NCI-H2171 (cell line): ENCODE measurements around the gene PHTF2.
"Not testable (repeated sequence)": the region's sequence is repeated elsewhere in the genome, so short reads cannot be mapped to it uniquely, and the experiment has no call there.

ENCODE experiments used
- DNase-seq: peaks from one replicate; lab custom pipeline; 2025; lab: John Stamatoyannopoulos, UW

The PHTF2 gene

DNA sequence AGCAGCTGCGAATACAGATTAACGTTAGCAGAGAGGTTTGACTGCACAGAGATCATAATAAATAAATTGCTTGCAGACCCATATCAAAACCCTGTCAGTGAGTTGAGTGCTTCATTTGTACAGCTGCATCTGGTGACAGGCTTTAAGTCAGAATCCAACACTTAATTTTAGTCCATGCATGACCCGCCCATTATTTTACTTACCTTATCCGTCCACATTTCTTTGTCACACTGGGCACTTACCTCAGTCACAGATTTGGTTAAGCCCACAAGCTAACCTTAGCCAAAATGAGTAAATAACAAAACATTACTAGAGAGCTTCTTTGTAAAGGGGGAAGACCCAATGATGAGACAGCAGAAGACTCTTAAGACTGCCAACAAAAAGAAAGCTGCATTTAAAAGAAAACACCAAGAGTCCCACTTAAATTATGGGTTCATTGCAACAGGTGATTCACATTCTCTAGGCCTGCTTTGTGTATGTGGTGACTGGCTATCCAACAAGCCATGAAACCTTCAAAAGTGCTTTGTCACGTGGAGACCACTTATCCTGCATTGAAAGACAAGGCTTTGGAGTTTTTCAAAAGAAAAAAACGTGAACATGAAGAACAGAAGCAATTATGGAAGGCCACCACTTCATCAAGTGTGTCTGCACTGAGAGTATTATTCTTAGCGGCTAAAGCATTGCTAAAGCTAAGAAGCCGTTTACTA lies 32.2 kb downstream of the PHTF2 start:
- no peak for DNase-seq

DNA sequence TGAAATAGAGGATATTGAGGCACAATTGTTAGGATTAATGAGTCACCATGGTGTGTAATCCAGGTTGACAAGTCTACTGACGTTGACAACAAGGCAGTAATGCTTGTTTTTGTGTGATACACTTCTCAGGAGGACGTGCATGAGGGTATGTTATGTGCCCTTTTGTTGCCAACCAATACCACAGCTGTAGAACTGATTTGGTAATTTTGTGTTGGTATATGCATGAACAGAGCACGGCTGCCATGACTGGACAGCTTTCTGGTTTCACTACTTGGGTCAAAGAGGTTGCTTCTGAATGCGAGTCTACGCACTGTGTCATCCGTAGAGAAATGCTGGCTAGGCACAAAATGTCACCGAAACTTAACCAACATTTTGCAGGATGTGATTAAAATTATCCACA lies 32.9 kb downstream of the PHTF2 start:
- DNase-seq = no peak

DNA sequence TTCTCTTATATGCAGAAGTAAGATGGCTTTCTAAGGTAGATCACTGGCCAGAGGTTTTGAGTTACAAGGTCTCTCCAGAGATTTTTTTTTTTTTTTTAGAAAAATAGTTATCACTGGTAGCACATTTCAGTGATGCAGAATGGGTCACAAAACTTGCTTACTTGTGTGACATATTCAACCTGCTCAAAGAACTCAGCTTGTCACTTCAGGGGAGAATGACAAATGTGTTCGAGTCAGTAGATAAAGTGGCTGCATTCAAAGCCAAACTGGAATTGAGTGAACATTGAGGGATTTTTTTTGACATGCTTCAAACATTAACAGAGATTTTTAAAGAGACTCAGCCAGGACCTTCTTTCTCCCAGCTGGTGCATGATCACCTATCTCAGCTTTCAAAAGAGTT lies 33.4 kb downstream of the PHTF2 start:
- no peak for DNase-seq

DNA sequence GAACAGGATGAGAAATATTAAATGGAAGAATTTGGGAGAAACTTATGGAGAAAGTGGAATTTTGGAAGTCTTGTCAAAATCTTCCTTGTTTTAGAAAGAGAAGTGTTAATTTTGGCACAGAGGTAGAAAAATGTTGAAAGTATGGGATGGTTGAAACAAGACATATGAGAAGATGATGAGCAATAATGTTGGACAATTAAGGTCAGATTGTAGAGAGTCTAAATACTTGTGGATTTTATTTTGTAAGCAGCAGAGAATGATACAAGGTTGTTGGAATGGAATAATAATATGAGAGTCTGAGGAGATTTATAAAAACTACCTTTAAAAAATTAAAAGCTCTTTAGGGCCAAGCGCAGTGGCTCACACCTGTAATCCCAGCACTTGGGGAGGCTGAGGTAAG lies 34.6 kb downstream of the PHTF2 start:
- DNase-seq = no peak

DNA sequence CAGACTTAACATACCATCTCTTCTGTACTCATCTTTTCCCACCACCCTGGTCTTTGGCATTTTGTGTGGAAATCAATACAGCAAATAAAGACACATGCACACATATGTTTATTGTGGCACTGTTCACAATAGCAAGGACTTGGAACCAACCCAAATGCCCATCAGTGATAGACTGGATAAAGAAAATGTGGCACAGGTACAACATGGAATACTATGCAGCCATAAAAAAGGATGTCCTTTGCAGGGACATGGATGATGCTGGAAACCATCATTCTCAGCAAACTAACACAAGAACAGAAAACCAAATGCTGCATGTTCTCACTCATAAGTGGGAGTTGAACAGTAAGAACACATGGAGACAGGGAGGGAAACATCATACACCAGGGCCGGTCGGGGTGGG lies 37.9 kb downstream of the PHTF2 start:
- not testable (repeated sequence) for DNase-seq

DNA sequence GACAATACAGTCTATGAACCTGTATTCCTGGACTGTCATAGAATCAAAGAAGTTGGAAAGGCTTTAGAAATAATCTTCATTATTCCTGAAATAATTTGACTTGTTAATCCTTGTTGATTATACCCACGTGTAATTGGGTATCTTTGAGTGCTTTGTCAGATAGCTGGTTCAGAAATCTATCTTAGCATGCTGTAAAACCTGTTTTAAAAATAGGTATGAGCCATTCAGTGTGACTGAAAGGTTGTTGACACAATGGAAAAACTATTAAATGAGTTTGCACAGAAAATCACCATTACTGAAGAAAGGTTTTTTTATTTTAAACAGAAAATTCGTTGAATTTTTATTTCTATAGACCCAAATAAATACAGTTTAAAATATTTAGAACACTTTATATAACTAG lies 38.7 kb downstream of the PHTF2 start:
- no peak for DNase-seq

DNA sequence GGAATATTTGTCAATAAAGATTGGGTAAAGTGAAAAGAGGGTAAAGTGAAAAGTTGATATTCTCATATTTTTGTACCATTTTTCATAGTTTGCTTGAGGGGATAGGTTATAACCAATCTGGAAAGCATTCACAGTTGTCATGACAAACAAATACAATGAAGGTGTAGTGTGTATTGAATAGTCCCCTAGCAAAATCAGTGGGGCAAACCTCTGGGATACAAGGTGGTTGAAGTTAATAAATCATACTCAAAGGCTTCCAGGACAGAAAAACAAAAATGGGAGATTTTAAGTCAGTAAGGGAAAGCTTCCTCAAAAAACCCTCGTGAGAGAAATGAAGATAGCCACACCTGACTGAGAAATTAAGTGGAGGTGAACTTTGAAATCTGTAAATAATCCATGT lies 39.4 kb downstream of the PHTF2 start:
- no peak for DNase-seq

DNA sequence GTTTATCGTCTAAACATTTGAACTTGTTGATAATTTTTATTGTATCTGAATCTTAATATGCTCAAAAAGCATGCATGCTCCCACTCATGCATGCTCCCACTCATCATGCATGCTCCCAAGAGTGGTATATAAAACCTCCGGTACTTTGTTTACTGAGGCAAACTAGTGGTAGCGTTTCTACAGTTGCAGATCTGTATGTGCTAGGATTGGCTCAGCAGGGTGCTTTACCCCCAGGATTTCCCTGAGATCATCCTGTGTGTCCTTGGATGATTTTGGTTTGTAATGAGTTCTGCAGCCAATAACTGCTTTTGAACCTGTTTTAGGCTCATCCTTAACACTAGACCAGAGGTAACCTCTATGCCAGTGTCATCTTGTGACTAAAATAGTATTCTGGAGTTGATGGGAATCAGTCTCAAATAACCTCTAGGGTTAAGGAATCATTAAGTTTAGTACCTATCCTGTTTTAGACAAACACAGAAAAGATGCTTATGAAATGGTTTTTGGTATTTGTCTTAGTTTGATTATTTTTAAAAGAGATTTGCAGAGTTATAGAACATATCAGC lies 40.4 kb downstream of the PHTF2 start:
- no peak for DNase-seq

DNA sequence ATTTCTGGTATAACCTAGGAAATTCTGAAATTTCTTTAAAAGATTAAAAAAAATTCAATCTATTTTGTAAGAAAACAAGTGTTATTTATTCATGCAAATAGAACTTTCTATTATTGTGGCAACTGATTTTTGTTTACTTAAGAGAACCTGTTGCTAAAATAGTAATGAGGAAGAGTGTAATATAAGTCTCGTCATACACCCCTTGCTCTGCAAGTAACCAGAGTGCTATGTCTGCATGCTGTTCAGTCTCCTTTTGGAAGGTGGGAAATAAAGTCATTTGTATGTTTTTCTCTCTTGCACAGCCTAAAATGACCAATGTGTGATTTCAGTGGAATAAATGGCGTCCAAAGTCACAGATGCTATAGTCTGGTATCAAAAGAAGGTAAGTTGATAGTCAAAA lies 41.3 kb downstream of the PHTF2 start:
- DNase-seq = no peak

DNA sequence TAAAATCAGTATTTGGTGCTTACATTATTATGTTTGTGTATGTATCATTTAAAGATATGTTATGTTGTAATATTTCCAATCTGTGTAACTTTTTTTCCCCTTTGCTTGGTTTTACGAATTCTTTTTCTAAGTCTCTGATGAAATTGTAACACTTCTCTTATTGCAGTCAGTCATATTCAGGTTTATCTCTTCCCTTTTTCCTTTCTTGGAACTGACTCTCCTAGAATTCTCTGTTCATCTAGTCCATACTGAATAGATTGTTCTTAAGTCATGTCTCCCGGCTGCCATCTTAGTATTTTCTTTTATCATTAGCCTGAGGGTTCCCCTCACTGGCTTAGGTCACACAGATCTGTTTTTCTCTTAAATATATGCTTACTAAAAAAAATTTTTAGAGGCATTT lies 44.6 kb downstream of the PHTF2 start:
- no peak for DNase-seq

DNA sequence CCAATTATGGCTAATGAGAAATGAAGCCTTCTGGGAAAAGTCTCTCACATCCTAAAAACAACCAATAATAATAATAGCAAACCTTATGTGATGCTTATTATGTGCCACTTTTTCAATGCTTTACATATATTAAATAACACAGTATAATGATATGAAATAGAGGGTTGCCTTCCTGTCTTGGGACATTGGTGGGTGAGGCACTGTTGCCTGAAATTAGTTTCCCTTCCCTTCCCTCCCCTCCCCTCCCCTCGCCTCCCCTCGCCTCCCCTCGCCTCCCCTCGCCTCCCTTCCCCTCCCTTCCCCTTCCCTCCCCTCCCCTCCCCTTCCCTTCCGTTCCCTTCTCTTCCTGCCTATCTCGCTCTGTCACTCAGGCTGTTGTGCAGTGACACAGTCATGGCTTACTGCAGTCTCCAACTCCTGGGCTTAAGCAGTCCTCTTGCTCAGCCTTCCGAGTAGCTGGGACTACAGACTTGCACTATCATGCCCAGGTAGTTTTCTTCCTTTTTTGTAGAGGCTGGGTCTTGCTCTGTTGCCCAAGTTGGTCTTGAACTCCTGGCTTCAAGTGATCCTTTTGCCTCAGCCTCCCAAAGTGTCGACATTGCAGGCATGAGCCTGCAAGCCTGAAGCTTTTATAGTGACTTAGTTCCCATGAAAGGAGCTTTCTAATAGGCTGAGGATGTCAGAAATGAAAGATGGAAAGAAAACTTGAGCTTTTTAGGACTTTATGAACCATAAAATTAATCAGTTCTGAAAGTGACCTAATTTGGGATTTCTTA lies 47.9 kb downstream of the PHTF2 start:
- DNase-seq = no peak

DNA sequence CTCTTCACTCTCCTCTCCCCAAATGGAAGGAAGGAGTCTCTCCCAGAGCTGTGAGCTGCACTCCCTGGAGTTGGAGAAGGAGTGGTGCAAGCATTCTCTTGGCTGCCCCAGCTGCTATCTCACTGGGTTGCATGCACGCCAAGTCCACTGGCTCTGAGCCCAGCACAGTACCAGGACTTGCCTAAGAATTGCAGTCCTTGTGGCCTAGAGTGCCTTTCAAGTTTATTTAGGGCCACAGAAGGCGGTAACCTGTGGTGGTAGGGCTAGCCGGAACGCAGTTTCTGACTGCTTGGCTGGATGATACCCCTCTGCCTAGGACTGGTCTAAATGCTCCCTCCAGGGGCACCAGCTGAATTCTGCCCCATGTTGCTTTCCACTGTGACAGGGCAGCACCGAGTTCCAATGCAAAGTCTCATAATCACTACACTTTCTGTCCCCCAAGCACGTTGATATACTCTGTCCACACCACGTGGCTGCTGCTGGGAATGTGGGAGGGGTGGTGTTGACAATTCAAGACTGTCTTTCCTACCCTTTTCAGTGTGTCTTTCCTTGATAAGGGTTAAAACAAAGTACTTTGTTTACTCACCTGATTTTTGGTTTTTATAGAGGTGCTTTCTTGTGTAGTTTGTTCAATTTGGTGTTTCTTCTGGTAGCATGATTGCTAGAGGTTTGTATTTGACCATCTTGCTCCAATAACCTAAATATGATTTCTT lies 57.0 kb downstream of the PHTF2 start:
- no peak for DNase-seq

DNA sequence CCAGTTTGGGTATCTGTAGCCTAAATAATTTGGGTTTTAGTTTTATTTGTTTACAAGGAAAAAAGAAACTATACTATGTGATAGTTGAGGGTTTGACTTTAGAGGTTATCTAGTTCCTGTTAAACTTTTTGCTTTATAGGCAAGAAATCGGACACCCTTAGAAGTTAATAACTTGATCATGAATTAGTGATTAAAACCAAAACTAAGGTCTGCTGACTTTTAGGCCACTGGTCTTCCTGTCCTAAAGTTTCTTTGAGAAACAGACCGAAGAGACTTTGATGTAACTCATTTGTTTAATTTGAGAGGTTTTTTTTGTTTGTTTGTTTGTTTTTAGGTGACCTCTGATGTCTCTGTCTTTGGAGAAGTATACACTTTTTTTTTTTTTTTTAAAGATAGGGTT lies 59.7 kb downstream of the PHTF2 start:
- no peak for DNase-seq

DNA sequence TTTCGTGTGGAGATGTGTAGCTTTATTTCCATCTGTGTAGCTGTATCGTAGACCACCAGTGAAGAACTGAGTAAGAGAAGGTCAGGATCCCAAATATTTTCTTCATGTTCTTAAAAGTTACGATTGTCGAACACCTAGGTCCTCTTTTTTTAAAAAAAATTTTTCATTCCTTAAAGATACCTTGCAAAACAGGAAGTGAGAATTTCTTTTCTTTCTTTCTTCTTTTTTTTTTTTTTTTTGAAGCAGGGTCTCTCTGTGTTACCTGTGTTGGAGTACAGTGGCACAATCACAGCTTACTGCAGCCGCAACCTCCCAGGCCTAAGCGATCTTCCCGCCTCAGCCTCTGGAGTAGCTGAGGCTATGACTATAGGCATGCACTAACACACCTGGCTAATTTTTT lies 60.8 kb downstream of the PHTF2 start:
- no peak for DNase-seq

DNA sequence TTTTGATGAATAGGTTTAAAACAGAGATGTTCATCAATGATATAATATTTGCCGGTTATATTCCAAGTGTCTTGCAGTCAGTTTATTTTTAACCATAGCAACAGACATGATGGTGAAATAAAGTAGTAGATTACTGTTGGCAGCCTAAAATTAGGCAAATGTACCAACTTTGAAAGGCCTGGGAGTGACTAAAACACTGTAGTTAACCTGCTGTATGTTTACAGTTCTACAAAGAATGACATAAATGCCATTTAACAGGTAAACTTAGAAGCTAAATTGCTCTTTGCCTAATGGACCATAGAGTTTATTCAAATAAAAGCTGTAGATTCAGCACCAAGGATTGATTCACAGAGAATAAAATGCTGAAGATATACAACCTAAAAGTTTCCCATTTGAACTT lies 64.1 kb downstream of the PHTF2 start:
- no peak for DNase-seq

DNA sequence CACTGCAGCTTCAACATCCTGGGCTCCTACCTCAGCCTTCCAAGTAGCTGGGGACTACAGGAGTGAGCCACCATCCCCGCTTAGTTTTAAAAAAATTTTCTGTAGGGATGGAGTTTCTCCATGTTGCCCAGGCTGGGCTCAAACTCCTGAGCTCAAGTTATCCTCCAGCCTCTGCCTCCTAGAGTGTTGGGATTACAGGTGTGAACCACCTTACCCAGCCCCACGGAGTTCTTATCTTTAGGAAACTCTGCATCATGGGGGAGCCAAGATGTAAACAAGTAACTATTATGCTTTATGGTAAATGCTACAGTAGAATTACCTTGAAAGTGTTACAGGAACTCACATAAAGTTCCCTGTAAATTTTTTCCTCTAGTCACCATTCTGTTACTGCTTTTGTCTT lies 65.3 kb downstream of the PHTF2 start:
- no peak for DNase-seq

DNA sequence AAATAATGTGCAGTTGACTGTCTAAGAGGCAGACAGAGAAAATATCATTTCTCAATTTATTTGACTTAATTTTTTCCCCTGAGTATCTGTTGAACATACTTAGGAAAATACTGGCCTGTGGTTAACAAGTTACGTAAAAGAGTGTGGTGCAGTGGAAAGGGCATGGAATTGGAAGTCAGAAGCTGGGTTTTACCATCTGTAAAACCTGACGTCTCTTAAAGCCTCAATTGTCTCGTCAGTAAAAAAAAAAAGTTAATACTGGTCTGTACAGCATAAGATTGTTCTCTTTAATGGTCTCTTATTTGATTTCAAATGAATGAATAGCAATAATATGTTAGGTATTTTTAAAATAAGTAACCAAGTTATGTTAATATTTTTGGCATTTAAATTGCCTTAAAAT lies 67.8 kb downstream of the PHTF2 start:
- no peak for DNase-seq

DNA sequence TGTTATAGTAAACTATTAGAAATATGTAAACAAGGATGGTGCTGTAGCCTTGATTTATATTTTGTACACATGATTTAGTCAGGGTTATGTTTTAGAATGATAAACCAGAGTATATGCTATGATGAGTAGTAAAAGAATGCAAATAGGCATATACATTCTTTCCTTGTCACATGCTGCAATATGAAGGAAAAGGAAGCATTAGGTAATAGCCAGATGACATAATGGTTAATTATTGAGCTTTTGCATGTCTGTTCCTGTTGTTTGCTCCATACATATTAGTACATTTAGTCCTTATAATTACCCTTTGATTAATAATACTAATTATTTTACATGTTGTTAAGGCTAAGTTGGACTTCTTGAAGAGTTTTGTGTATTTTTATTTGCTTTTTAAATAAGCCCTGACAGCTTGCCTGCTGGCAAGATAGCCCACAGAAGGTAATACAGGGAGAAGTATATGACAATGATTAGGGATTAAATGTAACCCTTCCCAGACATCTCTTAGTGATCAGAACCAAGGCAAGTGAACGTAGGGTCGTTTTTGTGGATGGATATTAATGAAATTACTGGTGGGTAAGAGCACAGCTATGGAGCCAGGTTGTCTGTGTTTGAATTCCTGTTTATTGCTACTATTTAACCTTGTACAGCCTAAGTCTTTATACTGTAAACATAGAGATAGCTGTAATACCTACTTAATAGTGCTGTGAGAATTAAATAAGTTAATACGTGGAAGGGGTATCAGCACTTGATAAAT lies 68.4 kb downstream of the PHTF2 start:
- no peak for DNase-seq

DNA sequence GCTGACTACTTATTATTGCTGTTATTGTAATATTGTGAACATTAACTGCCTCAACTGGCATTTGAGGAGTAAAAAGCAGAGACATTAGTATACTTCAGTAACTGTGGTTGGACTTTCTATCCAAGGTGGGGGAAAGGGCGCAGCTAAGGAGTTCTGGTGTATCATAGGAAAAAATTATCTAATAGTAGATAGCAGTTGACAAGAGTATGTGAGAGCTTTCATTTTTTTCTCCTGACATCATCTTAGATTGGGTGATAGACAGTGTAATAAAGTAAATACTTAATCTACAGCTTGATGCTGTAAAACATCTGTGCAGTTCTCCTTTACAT lies 68.9 kb downstream of the PHTF2 start:
- no peak for DNase-seq

DNA sequence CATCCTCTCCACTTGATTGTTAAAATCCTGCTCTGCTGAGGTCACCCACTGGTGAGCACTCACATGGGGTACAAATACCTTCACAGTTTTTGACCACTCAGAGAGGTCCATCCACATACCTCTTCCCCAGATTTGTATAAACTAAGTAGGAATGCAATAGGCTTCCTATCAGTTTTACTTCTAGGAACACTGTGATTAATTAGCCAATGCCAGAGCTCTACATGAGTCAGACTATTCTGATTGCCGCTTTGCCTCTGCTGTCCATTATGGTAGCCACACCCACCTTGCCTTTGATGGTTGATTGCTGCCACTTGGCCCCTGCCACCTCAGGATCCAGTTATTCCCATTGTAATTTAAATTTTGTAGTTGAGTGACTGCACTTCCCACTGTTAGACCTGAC lies 73.7 kb downstream of the PHTF2 start:
- DNase-seq = not testable (repeated sequence)

DNA sequence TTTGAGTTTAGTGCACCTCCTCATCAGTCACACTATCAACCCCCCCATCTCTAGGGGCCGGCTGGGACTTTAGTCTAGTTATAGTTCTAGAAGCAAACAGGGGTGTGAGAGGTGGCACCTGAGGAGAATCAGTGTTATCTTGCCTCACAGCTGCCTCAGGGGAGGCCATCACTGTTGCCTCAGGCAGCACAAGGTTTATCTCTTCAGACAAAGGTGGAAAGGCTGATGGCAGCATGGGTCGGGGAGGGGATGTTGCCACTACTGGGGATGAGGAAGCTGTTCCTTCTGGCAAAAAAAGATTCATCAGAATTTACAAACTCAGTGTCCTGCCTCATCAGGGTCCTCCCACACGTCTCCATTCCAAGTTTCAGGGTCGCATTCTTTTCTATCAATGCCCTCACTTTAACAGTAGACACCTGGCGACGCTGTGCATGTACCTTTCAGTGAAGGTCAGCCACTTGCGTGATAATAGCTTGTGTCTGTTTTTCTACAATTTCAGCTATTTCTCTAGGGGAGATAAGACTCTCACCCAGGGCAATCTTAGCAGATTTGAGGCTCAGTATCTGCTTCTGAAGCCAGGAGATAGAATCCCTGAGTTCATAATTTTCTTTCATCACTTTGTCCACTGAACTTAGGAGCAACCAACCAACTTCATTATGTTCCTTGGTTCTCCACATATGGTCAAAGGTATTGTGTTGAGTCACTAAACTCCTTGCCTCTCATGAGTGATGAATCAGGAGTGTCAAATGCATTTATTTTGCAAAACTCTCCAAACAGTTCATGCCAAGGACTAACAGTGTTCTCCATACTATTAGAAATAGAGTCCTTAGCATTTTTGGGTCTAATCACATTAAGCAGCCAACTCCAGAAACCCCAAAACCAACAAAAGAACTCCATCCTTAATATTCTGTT lies 75.1 kb downstream of the PHTF2 start:
- DNase-seq = not testable (repeated sequence)
